Left ventricle myocardium superior (tissue), 1 donor: Measurements from ENCODE around the gene PLPP6. TPM values are rescaled to one million over a fixed set of nuclear protein-coding genes. Genes with fewer than 3 reads are reported as not detected.
"Not testable (repeated sequence)": the region's sequence is repeated elsewhere in the genome, so short reads cannot be mapped to it uniquely, and the experiment has no call there.

ENCODE experiments used
- ATAC-seq: fragments of 200-7000 bp; cut with Tn5 transposase; one replicate; pipeline ENCODE4 v1.9.1; 2020; ENCODE audit warnings: mild to moderate bottlenecking, moderate library complexity
- DNase-seq: peaks from one replicate; pipeline ENCODE4 v3.0.0-alpha.2; 2020
- intact Hi-C: fragments of 100-400 bp; cut with micrococcal nuclease; formaldehyde crosslinking; loops from one replicate; pipeline ENCODE4 v1.11.0; 2022
- long read RNA-seq: library from polyadenylated mRNA; unstranded; transcript quantifications from one replicate; pipeline ENCODE4 v2.0.0, GENCODE V29; 2021
- total RNA-seq: library from RNA; stranded (reverse); fragmentation: NEBNext Ultra II Directional; extraction: Animal tissue kit (Norgen Biotek cat#: 25700); gene quantifications from one replicate; pipeline ENCODE4 v1.2.1, GENCODE V29; 2021
- donor health status: DM: no; HTN: yes; CAD: no; lungs with severe emphysema.

The PLPP6 gene
- 1.8 TPM for total RNA-seq
- long read RNA-seq, partial matches to known transcripts: 0 of 2 reads
- long read RNA-seq, other reads (novel, unspliced or antisense): 0 of 2 reads

- peak; percentile 92 for DNase-seq
- ATAC-seq: peak; percentile 97
- intact Hi-C loops: no loop called here
These were observed at the start of gene PLPP6 for GRCh38 chr9:4662108-4662988. Gene PLPP6 (plus strand): TSS chr9:4662294. CDS start chr9:4662376, 82 bp downstream.

- DNase-seq (no peak), ATAC-seq (no peak)
- intact Hi-C loops: no loop called here
These were observed 47.5 kb upstream of the PLPP6 start for GRCh38 chr9:4614627-4615026.

- no peak for ATAC-seq
- intact Hi-C loops: no loop called here
- DNase-seq: no peak
These were observed 46.8 kb upstream of the PLPP6 start for GRCh38 chr9:4615251-4615650.

- intact Hi-C loops: no loop called here
- no peak for DNase-seq
- no peak for ATAC-seq
These were observed 46.3 kb upstream of the PLPP6 start for GRCh38 chr9:4615778-4616177.

- intact Hi-C loops: no loop called here
- no peak for ATAC-seq
- DNase-seq: no peak
These were observed 44.3 kb upstream of the PLPP6 start for GRCh38 chr9:4617752-4618151.

GRCh38 chr9:4618700-4619099 is 43.4 kb upstream of the PLPP6 start:
- DNase-seq (no peak), ATAC-seq (no peak)
- intact Hi-C loops: no loop called here

GRCh38 chr9:4620057-4620765 is 41.9 kb upstream of the PLPP6 start:
- intact Hi-C loops: no loop called here
- no peak for DNase-seq
- ATAC-seq: no peak

- DNase-seq (no peak), ATAC-seq (no peak)
- intact Hi-C loops: no loop called here
These were observed 41.1 kb upstream of the PLPP6 start for GRCh38 chr9:4620881-4621555.

- no peak for DNase-seq
- intact Hi-C loops: no loop called here
- ATAC-seq: no peak
These were observed 40.1 kb upstream of the PLPP6 start for GRCh38 chr9:4622016-4622415.

- no peak for ATAC-seq
- no peak for DNase-seq
- intact Hi-C loops: no loop called here
These were observed 31.3 kb upstream of the PLPP6 start for GRCh38 chr9:4630836-4631235.

- ATAC-seq (no peak), DNase-seq (no peak)
- intact Hi-C loops: no loop called here
These were observed 23.1 kb upstream of the PLPP6 start for GRCh38 chr9:4638968-4639367.

- DNase-seq (no peak), ATAC-seq (no peak)
- intact Hi-C loops: no loop called here
These were observed 22.7 kb upstream of the PLPP6 start for GRCh38 chr9:4639420-4639819.

GRCh38 chr9:4640027-4640426 is 22.1 kb upstream of the PLPP6 start:
- DNase-seq: no peak
- no peak for ATAC-seq
- intact Hi-C loops: loop anchor here (5.0 kb wide), 1 partner anchor 258 kb away; no protein-coding TSS in a partner anchor

GRCh38 chr9:4642351-4642750 is 19.7 kb upstream of the PLPP6 start:
- ATAC-seq (no peak), DNase-seq (no peak)
- intact Hi-C loops: loop anchor here (5.0 kb wide), 1 partner anchor 260 kb away; no protein-coding TSS in a partner anchor

GRCh38 chr9:4654084-4654483 is 8.0 kb upstream of the PLPP6 start:
- intact Hi-C loops: no loop called here
- DNase-seq (no peak), ATAC-seq (no peak)

- intact Hi-C loops: no loop called here
- no peak for ATAC-seq
These were observed 7.6 kb upstream of the PLPP6 start for GRCh38 chr9:4654538-4654937.

GRCh38 chr9:4656196-4656595 is 5.9 kb upstream of the PLPP6 start:
- ATAC-seq, DNase-seq, intact Hi-C loops: not testable (repeated sequence)

More at GRCh38 chr9:4654538-4654937, 7.6 kb upstream of the PLPP6 start:
- no peak for DNase-seq

GRCh38 chr9:4656621-4657020 is 5.5 kb upstream of the PLPP6 start:
- intact Hi-C loops: no loop called here
- DNase-seq (no peak), ATAC-seq (no peak)

- ATAC-seq (no peak), DNase-seq (no peak)
- intact Hi-C loops: no loop called here
These were observed 4.5 kb upstream of the PLPP6 start for GRCh38 chr9:4657426-4658159.
